HuH-7 (cell line): ENCODE results near the gene WBP2.

ENCODE experiments used
- DNase-seq: peaks from one replicate; pipeline ENCODE4 v3.0.0; 2011; ENCODE audit warnings: low spot score

The WBP2 gene

GRCh38 chr17:75855310-75856061 is at the start of gene WBP2:
Gene WBP2 (minus strand): TSS chr17:75855335. CDS start chr17:75855297, 38 bp downstream.
- peak; percentile 99 for DNase-seq

- DNase-seq, result no peak
Observed at GRCh38 chr17:75902406-75902805, 47.3 kb upstream of the WBP2 start.

GRCh38 chr17:75901727-75902126 is 46.6 kb upstream of the WBP2 start:
- no peak for DNase-seq

GRCh38 chr17:75900691-75901533 is 45.8 kb upstream of the WBP2 start:
- DNase-seq, result no peak

GRCh38 chr17:75899767-75900468 is 44.8 kb upstream of the WBP2 start:
- DNase-seq, result no peak

GRCh38 chr17:75899353-75899752 is 44.2 kb upstream of the WBP2 start:
- DNase-seq, result no peak

- no peak for DNase-seq
Observed at GRCh38 chr17:75898791-75899190, 43.7 kb upstream of the WBP2 start.

GRCh38 chr17:75898065-75898464 is 42.9 kb upstream of the WBP2 start:
- no peak for DNase-seq

GRCh38 chr17:75897160-75898019 is 42.3 kb upstream of the WBP2 start:
- no peak for DNase-seq

- DNase-seq, result peak; percentile 87
Observed at GRCh38 chr17:75896415-75897159, 41.5 kb upstream of the WBP2 start, which contains the start of gene TRIM65. Gene TRIM65 (minus strand): TSS chr17:75896951. CDS start chr17:75896937, 14 bp downstream.

- DNase-seq, result peak; percentile 75
Observed at GRCh38 chr17:75895370-75896155, 40.4 kb upstream of the WBP2 start.

- no peak for DNase-seq
Observed at GRCh38 chr17:75894049-75894733, 39.1 kb upstream of the WBP2 start.

- DNase-seq, result no peak
Observed at GRCh38 chr17:75893305-75894048, 38.3 kb upstream of the WBP2 start.

GRCh38 chr17:75892556-75893224 is 37.6 kb upstream of the WBP2 start:
- no peak for DNase-seq

GRCh38 chr17:75891605-75892555 is 36.7 kb upstream of the WBP2 start:
- no peak for DNase-seq

- no peak for DNase-seq
Observed at GRCh38 chr17:75891022-75891604, 36.0 kb upstream of the WBP2 start.

GRCh38 chr17:75889454-75889853 is 34.3 kb upstream of the WBP2 start:
- no peak for DNase-seq
